A549 treated with dexamethasone at 1 μM for 4 hours (cell line): ENCODE measurements around the gene PDSS2. TPM values are rescaled to one million over a fixed set of nuclear protein-coding genes. Genes with fewer than 3 reads are reported as not detected.

Source experiments
- total RNA-seq: library from RNA; stranded (reverse); fragments of 200-300 nt; extraction: Qiagen RNA extraction; gene quantifications from 5 replicates; pipeline ENCODE4 v1.2.3, GENCODE V29; 2022

The PDSS2 gene, protein sequence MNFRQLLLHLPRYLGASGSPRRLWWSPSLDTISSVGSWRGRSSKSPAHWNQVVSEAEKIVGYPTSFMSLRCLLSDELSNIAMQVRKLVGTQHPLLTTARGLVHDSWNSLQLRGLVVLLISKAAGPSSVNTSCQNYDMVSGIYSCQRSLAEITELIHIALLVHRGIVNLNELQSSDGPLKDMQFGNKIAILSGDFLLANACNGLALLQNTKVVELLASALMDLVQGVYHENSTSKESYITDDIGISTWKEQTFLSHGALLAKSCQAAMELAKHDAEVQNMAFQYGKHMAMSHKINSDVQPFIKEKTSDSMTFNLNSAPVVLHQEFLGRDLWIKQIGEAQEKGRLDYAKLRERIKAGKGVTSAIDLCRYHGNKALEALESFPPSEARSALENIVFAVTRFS
- total RNA-seq = 5.0 to 6.6 TPM (median 6.2 TPM) in 5 replicates

DNA sequence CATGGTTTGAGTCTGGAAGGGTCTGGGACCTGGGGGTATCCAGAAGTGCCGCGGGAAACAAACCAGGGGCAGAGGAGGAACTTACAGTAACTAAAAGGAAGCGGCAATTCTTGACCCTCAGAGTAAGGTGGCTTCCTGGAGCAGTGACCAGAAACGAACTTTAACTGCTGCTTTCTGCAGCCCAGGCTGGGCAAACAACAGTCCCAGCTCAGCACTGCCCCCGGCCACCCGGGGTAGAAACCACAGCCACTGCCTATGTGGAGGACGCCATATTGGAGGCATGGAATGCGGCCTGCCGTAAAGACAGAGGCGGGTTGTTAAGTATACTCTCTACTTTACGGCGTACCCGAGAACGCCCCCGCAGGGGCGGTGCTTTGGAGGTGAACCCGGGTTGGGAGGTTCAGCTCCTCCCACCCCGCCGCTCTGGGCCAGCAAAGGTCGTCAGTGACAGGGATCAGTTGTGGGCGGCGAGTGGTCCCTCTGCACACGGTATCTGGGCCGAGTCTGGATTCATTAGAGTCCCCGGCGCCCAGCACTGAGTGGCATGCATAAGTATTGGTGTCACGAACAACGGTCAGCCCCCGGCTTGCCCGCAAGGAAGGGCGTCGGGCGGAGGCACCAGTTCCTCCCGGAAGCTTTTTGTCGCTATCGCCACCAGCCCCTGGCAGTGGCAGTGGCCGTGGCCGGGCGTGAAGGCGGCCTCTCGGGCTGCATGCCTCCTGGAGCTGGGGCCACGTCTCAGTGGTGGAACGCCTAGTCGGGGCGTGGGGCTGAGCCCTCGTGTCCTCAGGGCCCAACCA, at the start of gene PDSS2:
Gene PDSS2 (minus strand): TSS at position 282 of the 800 bp plus-strand sequence. CDS start 279 bp downstream, at position 3.

GRCh38 chr6:107489636-107490565, 30.5 kb upstream of the PDSS2 start, which contains the start of gene SOBP:
Gene SOBP (plus strand): TSS chr6:107490117. CDS start chr6:107490617, 500 bp downstream.

GRCh38 chr6:107114926-107115694, 344.3 kb downstream of the PDSS2 start, which contains the start of gene BEND3:
Gene BEND3 (minus strand): TSS chr6:107115515. CDS start chr6:107099285, 16,230 bp downstream.

Other genes starting within 250 kb of the PDSS2 start
- 0.62 to 1.3 TPM (median 1.0 TPM) in 5 replicates for gene SOBP, start 30.6 kb upstream of the PDSS2 start, total RNA-seq